ENCODE results near the gene IQSEC1. TPM values are rescaled to one million over a fixed set of nuclear protein-coding genes. Genes with fewer than 3 reads are reported as not detected.

IQSEC1 gene
- total and polyA plus RNA-seq, 9 of the 15 experiments (the other 6 are each of a cell fraction or from before 2014, with no cell fraction given), result 0.56 to 39.0 (median 6.8) TPM

DNA sequence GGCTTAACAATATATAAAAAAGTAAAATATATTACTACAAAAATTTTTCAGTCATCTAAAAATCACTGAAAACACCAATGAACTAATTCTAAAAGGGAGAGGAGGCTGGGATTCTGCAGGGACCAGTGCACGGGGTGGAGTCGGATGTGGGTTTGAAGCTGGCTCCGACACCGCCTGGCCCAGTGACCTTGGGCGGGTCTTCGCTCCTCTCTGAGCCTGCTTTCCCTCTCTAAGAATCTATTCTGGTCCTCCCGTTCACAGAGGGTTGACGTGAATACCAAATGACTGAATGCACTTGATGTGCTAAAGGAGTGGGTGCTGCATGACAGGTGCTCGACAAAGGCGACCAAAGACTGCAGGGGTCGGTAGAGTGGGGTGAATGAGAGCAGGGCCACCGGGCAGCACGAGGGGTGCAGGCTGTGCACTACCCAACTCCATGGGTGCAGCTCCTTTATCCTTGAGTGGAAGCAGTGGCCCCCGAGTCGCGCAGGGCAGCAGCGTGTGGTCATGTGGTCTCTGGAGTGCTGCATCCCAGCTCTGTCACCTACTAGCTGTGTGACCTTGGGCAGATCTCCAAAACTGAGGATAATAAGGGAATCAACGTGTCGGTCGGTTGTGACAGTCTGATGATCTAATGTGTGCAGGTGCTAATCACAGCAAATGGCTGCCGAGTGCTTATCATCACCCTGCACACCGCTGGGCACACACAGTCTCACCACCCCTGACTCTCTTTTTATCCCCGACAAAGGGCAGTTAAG is 8.6 kb upstream of the IQSEC1 start:
- CTCF ChIA-PET (ENCODE audit: low intra/inter-chr PET ratio), result interaction anchor here (0.6 kb wide), 2 partner anchors 55 to 386 kb away, joined by 3 read pairs; no protein-coding TSS in a partner anchor
- Histone ChIP-seq H3K4me1 (replicated peaks in 1 of 2; ENCODE audit: control insufficient read depth in 2 of 2, insufficient read depth in 2 of 2, low read length in 2 of 2) (peaks cover 16 to 43% of the 10 kb centered on the region in 2 experiments; a peak in 4 of 5 replicates), H3K9ac (ENCODE audit: insufficient read depth in 1 of 2, low read depth in 2 of 2, low read length in 2 of 2) (peak overlapping the region in 1 of 2 experiments; percentile 37; a peak in 2 of 4 replicates), H3K36me3 (ENCODE audit: control insufficient read depth, insufficient read depth, low read length) (no peaks in the 10 kb centered on the region), H3K27me3 (ENCODE audit: control insufficient read depth in 2 of 2, insufficient read depth in 2 of 2, low read length in 2 of 2) (peaks cover 42 to 67% of the 10 kb centered on the region in 2 experiments; a peak in 4 of 5 replicates), H3K4me3 (no peak overlapping the region), H2AFZ (ENCODE audit: low read depth, low read length) (no peak overlapping the region), H3K79me2 (ENCODE audit: control insufficient read depth, insufficient read depth, low read length) (no peaks in the 10 kb centered on the region), H4K20me1 (replicated peaks; ENCODE audit: control insufficient read depth, insufficient read depth, low read length) (peaks cover 28% of the 10 kb centered on the region), H3K9me1 (ENCODE audit: control insufficient read depth, insufficient read depth, low read length) (no peaks in the 10 kb centered on the region), H3K27ac (ENCODE audit: extremely low read depth, low read depth, low read length) (no peak overlapping the region), H3K9me3 (replicated peaks; ENCODE audit: control insufficient read depth, insufficient read depth, low read depth, low read length) (0 out of 2 replicates have a peak, but pooled peaks cover 1% of the 10 kb centered on the region), H3K4me2 (ENCODE audit: insufficient read depth, low read length) (peak overlapping the region; percentile 12; the same call in 1 of the 2 replicates)
- peak in 2 of 4 experiments; percentile 50 to 54 for DNase-seq (ENCODE audit: extremely low read depth in 1 of 4, low spot score in 3 of 4)
- FAIRE-seq, result no peak
- POLR2A ChIA-PET, result interaction anchor here (0.6 to 1.2 kb wide), 7 partner anchors 20 to 385 kb away, joined by 3 to 5 read pairs (median 3); partner anchors contain the start of gene RPL32
- peak; percentile 20; the same call in 1 of the 3 replicates for ATAC-seq
- 7% methylated on average over 23 of the region's 23 CpGs for WGBS (ENCODE audit: insufficient coverage, low coverage, missing lambda C conversion rate)
- no TSS peak for BruUV-seq (replicated peaks)
- intact Hi-C loops (cut with micrococcal nuclease), result no loop called here
- in situ Hi-C loops (cut with MboI), result no loop called here
- TF ChIP-seq NFIC (IDR thresholded peaks at IDR 0.05) (peak; percentile 43; the same call in 1 of the 2 replicates), KAT2B (IDR thresholded peaks at IDR 0.05; ENCODE audit: low read depth, low read length) (no peak), ZFP30 (CRISPR knock-in tag; IDR thresholded peaks at IDR 0.05; ENCODE audit: borderline replicate concordance) (no peak), SIRT6 (IDR thresholded peaks at IDR 0.05; ENCODE audit: low read depth, low read length) (no peak), ZNF3 (CRISPR knock-in tag; IDR thresholded peaks at IDR 0.05) (no peak), SMARCA4 (IDR thresholded peaks at IDR 0.05) (peak; percentile 37; the same call in 1 of the 2 replicates), NFE2 (IDR thresholded peaks at IDR 0.05; ENCODE audit: low read depth) (no peak), BRCA1 (IDR thresholded peaks at IDR 0.05) (no peak), BRCA1 (CRISPR knock-in tag; IDR thresholded peaks at IDR 0.05) (no peak), TCF7 (IDR thresholded peaks at IDR 0.05; ENCODE audit: borderline replicate concordance) (no peak), ZNF140 (CRISPR knock-in tag; IDR thresholded peaks at IDR 0.05) (no peak), RAD21 (CRISPR knock-in tag; conservative IDR thresholded peaks at IDR 0.05 in 1 of 2, IDR thresholded peaks at IDR 0.05 in 1 of 2) (no peak), RBM22 (IDR thresholded peaks at IDR 0.05; ENCODE audit: low read depth, low read length, poor library complexity, severe bottlenecking) (no peak), PHF20 (IDR thresholded peaks at IDR 0.05; ENCODE audit: partially characterized antibody) (no peak), SRSF7 (optimal IDR thresholded peaks at IDR 0.05; ENCODE audit: low read depth, low read length) (no peak), MEIS2 (IDR thresholded peaks at IDR 0.05; ENCODE audit: partially characterized antibody) (peak; percentile 37)
- TF ChIP-seq, protein P1, sequence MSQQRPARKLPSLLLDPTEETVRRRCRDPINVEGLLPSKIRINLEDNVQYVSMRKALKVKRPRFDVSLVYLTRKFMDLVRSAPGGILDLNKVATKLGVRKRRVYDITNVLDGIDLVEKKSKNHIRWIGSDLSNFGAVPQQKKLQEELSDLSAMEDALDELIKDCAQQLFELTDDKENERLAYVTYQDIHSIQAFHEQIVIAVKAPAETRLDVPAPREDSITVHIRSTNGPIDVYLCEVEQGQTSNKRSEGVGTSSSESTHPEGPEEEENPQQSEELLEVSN (IDR thresholded peaks at IDR 0.05; ENCODE audit: borderline replicate concordance in 1 of 2, extremely low read depth in 1 of 2, insufficient read depth in 1 of 2, insufficient read length in 1 of 2, low read depth in 1 of 2, low read length in 1 of 2, poor library complexity in 1 of 2, severe bottlenecking in 1 of 2), result no peak
- TF ChIP-seq, protein P2, sequence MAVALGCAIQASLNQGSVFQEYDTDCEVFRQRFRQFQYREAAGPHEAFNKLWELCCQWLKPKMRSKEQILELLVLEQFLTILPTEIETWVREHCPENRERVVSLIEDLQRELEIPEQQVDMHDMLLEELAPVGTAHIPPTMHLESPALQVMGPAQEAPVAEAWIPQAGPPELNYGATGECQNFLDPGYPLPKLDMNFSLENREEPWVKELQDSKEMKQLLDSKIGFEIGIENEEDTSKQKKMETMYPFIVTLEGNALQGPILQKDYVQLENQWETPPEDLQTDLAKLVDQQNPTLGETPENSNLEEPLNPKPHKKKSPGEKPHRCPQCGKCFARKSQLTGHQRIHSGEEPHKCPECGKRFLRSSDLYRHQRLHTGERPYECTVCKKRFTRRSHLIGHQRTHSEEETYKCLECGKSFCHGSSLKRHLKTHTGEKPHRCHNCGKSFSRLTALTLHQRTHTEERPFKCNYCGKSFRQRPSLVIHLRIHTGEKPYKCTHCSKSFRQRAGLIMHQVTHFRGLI (CRISPR knock-in tag; IDR thresholded peaks at IDR 0.05), result no peak
- TF ChIP-seq, protein P3, sequence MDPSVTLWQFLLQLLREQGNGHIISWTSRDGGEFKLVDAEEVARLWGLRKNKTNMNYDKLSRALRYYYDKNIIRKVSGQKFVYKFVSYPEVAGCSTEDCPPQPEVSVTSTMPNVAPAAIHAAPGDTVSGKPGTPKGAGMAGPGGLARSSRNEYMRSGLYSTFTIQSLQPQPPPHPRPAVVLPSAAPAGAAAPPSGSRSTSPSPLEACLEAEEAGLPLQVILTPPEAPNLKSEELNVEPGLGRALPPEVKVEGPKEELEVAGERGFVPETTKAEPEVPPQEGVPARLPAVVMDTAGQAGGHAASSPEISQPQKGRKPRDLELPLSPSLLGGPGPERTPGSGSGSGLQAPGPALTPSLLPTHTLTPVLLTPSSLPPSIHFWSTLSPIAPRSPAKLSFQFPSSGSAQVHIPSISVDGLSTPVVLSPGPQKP (CRISPR knock-in tag; IDR thresholded peaks at IDR 0.05), result no peak
